GM21786 (cell line): ENCODE data around the gene GATA1.
A peak's percentile ranks its signal among the peaks of the same experiment; 100 is the strongest.

Experiments used
- ATAC-seq: cut with Tn5 transposase; IDR thresholded peaks from one replicate; pipeline ENCODE4 v1.9.1; 2021; ENCODE audit not compliant: unreplicated experiment

GATA1 gene

GRCh38 chrX:48786341-48786800 is at the start of gene GATA1:
Gene GATA1, plus strand, starts transcription at chrX:48786590. Its CDS starts 4,520 bp downstream, at chrX:48791110.
- no peak for ATAC-seq

GRCh38 chrX:48736878-48737212 is 49.5 kb upstream of the GATA1 start:
- ATAC-seq, result no peak

GRCh38 chrX:48737213-48737938 is 49.0 kb upstream of the GATA1 start:
- peak; percentile 96 for ATAC-seq

GRCh38 chrX:48737940-48738339 is 48.5 kb upstream of the GATA1 start:
- no peak for ATAC-seq

- no peak for ATAC-seq
These were observed 44.6 kb upstream of the GATA1 start for GRCh38 chrX:48741834-48742233.

GRCh38 chrX:48745222-48745621 is 41.2 kb upstream of the GATA1 start:
- no peak for ATAC-seq

GRCh38 chrX:48747415-48748016 is 38.9 kb upstream of the GATA1 start:
- no peak for ATAC-seq

GRCh38 chrX:48749182-48749581 is 37.2 kb upstream of the GATA1 start:
- ATAC-seq, result no peak

- no peak for ATAC-seq
These were observed 35.0 kb upstream of the GATA1 start for GRCh38 chrX:48751343-48751742.

- ATAC-seq, result no peak
These were observed 33.9 kb upstream of the GATA1 start for GRCh38 chrX:48752498-48752897.

GRCh38 chrX:48753708-48754228 is 32.6 kb upstream of the GATA1 start:
- no peak for ATAC-seq

GRCh38 chrX:48754238-48754637 is 32.2 kb upstream of the GATA1 start:
- no peak for ATAC-seq

- ATAC-seq, result no peak
These were observed 24.5 kb upstream of the GATA1 start, which contains the start of gene GLOD5 for GRCh38 chrX:48761674-48762471. Gene GLOD5, plus strand, starts transcription at chrX:48761747. Its CDS starts 44 bp downstream, at chrX:48761791.

GRCh38 chrX:48769230-48769629 is 17.2 kb upstream of the GATA1 start:
- ATAC-seq, result no peak

- ATAC-seq, result no peak
These were observed 16.1 kb upstream of the GATA1 start for GRCh38 chrX:48770296-48770695.

- ATAC-seq, result no peak
These were observed 13.8 kb upstream of the GATA1 start for GRCh38 chrX:48772602-48773001.

GRCh38 chrX:48776818-48777439 is 9.5 kb upstream of the GATA1 start:
- no peak for ATAC-seq

GRCh38 chrX:48779399-48779798 is 7.0 kb upstream of the GATA1 start:
- no peak for ATAC-seq

GRCh38 chrX:48781705-48782104 is 4.7 kb upstream of the GATA1 start:
- no peak for ATAC-seq

- ATAC-seq, result no peak
These were observed 4.2 kb upstream of the GATA1 start for GRCh38 chrX:48782216-48782615.

GRCh38 chrX:48782795-48783194 is 3.6 kb upstream of the GATA1 start:
- no peak for ATAC-seq
